ENCODE results near the gene RETREG1.
"Not testable (repeated sequence)": the region's sequence is repeated elsewhere in the genome, so short reads cannot be mapped to it uniquely, and the experiment has no call there.

The RETREG1 gene

DNA sequence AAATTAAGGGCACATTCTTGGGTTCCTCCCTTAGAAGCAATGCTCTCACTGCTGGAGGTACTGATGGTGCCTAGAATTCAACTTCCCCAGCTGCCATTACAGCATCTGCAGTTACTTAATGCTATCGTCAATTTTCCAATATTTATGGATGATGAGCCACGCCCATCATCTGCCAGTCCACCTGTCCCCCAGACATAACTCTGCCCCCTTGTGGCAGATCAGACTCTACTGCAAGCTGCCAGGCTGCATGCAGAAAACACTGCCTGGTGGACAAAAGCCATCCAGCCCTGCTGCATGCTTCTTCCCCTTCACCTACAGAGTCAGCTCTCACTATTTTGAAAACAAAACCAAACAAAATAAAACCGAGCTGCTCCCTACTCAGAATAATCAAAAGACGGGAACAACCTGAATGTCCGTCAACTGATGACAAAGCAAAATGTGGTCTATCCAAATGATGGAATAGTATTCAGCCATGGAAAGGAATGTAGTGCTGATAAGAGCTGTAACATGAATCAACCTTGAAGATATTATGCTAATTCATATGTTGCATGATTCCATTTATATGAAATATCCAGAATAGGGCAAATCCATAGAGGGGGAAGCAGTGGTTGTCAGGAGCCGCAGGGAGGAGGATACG, 66.4 kb downstream of the RETREG1 start:
- H3K27ac ChIP-seq (ENCODE audit: low read depth, low read length), result no peak overlapping the region
- H3K4me3 ChIP-seq (ENCODE audit: low read depth, low read length), result no peak overlapping the region
- H3K27me3 ChIP-seq (ENCODE audit: control insufficient read depth, insufficient read depth, low read length), result no peaks in the 10 kb centered on the region
- no peaks in the 10 kb centered on the region for H3K36me3 ChIP-seq (ENCODE audit: control insufficient read depth, insufficient read depth, low read length)
- H3K4me1 ChIP-seq (ENCODE audit: control insufficient read depth, insufficient read depth, low read length), result peaks cover 3% of the 10 kb centered on the region; the same call in 1 of the 2 replicates
- H3K9ac ChIP-seq (ENCODE audit: low read depth, low read length), result no peak overlapping the region
- no peaks in the 10 kb centered on the region for H3K9me3 ChIP-seq (ENCODE audit: control insufficient read depth, insufficient read depth, low read length)

DNA sequence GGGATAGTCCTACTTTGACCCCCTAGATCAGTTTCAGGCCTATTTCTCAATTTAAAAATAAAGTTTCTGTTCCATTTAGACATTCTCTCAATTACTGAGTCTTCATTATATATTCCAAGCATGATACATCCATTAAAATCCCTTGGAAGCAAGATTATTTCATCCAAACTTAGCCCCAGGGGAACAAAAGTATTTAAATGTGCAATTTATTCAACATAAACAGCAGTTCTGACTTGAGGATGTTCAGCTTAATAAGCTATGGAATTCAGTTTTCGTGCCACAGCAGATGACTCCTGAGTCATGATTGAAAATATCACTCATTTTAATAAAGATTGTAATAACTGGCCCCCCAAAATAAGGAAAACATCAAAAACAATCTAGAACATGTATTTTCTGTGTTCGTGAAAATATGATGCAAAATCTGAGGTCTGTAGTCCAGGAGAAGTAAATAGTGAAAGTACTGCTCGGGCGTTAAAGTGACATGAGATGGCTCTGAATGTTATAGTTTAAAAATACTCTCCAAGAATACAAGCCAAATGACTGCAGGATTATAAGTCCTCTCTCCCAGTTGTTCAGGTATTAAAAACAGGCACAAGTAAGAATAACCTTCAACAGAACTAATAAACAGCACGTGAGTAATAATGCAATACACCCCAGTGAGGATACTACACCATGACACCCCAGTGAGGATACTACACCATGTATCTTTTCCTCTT, 67.1 kb downstream of the RETREG1 start:
- H3K4me1 ChIP-seq (ENCODE audit: control insufficient read depth, insufficient read depth, low read length), result peaks cover 7% of the 10 kb centered on the region; the same call in 1 of the 2 replicates
- H3K9me3 ChIP-seq (ENCODE audit: control insufficient read depth, insufficient read depth, low read length), result no peaks in the 10 kb centered on the region
- no peaks in the 10 kb centered on the region for H3K27me3 ChIP-seq (ENCODE audit: control insufficient read depth, insufficient read depth, low read length)
- H3K36me3 ChIP-seq (ENCODE audit: control insufficient read depth, insufficient read depth, low read length), result no peaks in the 10 kb centered on the region
- H3K27ac ChIP-seq (ENCODE audit: low read depth, low read length), result no peak overlapping the region
- H3K9ac ChIP-seq (ENCODE audit: low read depth, low read length), result no peak overlapping the region
- no peak overlapping the region for H3K4me3 ChIP-seq (ENCODE audit: low read depth, low read length)

DNA sequence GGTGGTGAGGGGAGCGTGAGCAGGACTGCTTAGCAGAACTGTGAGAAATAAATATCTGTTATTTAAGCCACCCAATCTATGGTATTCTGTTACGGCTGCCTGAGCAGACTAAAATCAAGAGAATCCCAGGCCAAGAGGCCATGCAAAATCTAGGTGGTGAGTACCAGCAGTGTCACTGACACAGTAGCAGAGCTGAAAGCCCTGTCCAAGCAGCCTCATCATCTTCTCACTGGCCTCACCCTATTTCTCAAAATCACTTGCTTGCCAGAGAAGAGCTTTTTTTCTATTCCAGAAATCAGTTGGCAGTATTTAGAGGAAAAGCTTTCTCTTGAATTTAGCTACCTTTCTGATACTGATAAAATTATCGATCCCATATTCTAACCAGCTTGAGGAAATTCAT, 68.0 kb downstream of the RETREG1 start:
- peaks cover 7% of the 10 kb centered on the region; the same call in 1 of the 2 replicates for H3K4me1 ChIP-seq (ENCODE audit: control insufficient read depth, insufficient read depth, low read length)
- no peak overlapping the region for H3K4me3 ChIP-seq (ENCODE audit: low read depth, low read length)
- H3K9me3 ChIP-seq (ENCODE audit: control insufficient read depth, insufficient read depth, low read length), result no peaks in the 10 kb centered on the region
- no peak overlapping the region for H3K9ac ChIP-seq (ENCODE audit: low read depth, low read length)
- no peaks in the 10 kb centered on the region for H3K36me3 ChIP-seq (ENCODE audit: control insufficient read depth, insufficient read depth, low read length)
- no peak overlapping the region for H3K27ac ChIP-seq (ENCODE audit: low read depth, low read length)
- H3K27me3 ChIP-seq (ENCODE audit: control insufficient read depth, insufficient read depth, low read length), result no peaks in the 10 kb centered on the region

DNA sequence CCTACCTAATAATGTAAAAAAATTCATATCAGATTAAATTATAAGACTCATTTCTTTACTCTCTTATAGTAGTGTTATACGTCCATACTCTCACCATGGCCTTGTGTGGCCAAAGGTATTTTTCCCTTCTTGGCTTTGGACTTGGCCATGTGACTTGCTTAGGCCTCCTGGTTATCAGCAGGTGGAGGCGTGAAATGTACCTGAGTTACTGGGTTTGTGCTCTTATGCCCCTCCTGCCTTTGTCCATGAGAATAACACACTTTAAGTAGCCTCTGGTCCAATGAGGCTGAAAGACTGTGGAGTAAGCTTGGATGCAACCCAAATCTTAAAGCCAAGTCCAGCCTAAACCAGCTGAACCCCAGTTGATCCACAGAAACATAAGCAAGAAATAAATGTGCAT, 68.7 kb downstream of the RETREG1 start:
- H3K4me3 ChIP-seq (ENCODE audit: low read depth, low read length), result no peak overlapping the region
- peaks cover 7% of the 10 kb centered on the region; the same call in 1 of the 2 replicates for H3K4me1 ChIP-seq (ENCODE audit: control insufficient read depth, insufficient read depth, low read length)
- no peak overlapping the region for H3K9ac ChIP-seq (ENCODE audit: low read depth, low read length)
- H3K9me3 ChIP-seq (ENCODE audit: control insufficient read depth, insufficient read depth, low read length), result no peaks in the 10 kb centered on the region
- no peak overlapping the region for H3K27ac ChIP-seq (ENCODE audit: low read depth, low read length)
- no peaks in the 10 kb centered on the region for H3K36me3 ChIP-seq (ENCODE audit: control insufficient read depth, insufficient read depth, low read length)
- no peaks in the 10 kb centered on the region for H3K27me3 ChIP-seq (ENCODE audit: control insufficient read depth, insufficient read depth, low read length)

DNA sequence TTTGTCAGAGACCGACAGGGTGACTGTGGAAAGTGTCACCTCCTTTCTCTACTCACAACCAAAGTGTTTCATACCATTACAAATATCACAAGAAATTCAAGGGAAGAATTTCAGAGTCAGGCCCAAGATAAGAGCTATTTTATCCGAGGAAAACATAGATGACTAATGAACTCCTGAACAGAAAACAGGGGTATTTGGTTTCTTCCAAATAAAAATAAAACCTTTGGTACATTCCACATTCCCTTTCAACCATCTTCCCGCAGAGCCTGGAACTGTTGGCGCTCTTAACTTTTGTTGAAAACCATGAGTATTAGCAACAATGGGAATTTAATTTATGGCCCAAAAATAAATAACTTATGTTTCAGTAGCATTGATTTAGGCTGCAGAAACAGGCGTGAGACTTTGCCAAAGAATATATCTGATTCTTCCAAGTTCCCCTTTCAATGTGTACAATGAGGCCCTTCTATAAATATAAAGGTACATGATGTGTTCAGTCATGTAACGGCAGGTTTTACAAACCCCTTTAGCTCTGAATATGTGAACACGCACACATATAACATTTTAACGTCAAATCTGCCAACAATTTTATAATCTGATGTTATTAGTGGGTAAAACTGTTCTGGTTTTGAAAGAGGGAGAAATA, 69.5 kb downstream of the RETREG1 start:
- Histone ChIP-seq H3K9ac (ENCODE audit: low read depth, low read length) (no peak overlapping the region), H3K4me1 (ENCODE audit: control insufficient read depth, insufficient read depth, low read length) (0 out of 2 replicates have a peak, but pooled peaks cover 4% of the 10 kb centered on the region), H3K4me3 (ENCODE audit: low read depth, low read length) (no peak overlapping the region), H3K36me3 (ENCODE audit: control insufficient read depth, insufficient read depth, low read length) (no peaks in the 10 kb centered on the region), H3K9me3 (ENCODE audit: control insufficient read depth, insufficient read depth, low read length) (no peaks in the 10 kb centered on the region), H3K27me3 (ENCODE audit: control insufficient read depth, insufficient read depth, low read length) (no peaks in the 10 kb centered on the region), H3K27ac (ENCODE audit: low read depth, low read length) (no peak overlapping the region)

DNA sequence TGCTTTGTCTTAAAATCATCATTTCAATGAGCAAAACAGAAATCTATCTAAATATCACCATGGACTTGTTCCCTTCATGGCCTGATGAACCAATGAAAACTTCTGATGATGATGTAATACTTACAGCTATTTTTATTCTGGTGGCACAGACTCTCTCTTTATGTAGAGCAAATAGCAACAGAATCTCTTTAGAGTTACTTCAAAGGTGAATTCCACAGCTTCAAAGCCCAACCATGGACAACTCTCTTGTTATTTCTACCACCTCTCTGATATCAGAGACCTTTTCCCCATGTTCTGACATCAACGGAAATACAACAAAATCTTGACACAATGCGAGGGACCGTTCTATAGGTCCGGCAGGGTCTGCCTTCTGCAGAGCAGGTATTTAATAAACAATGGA, 70.1 kb downstream of the RETREG1 start:
- Histone ChIP-seq H3K27me3 (ENCODE audit: control insufficient read depth, insufficient read depth, low read length) (no peaks in the 10 kb centered on the region), H3K4me3 (ENCODE audit: low read depth, low read length) (no peak overlapping the region), H3K9ac (ENCODE audit: low read depth, low read length) (no peak overlapping the region), H3K9me3 (ENCODE audit: control insufficient read depth, insufficient read depth, low read length) (no peaks in the 10 kb centered on the region), H3K4me1 (ENCODE audit: control insufficient read depth, insufficient read depth, low read length) (0 out of 2 replicates have a peak, but pooled peaks cover 4% of the 10 kb centered on the region), H3K36me3 (ENCODE audit: control insufficient read depth, insufficient read depth, low read length) (no peaks in the 10 kb centered on the region), H3K27ac (ENCODE audit: low read depth, low read length) (no peak overlapping the region)

DNA sequence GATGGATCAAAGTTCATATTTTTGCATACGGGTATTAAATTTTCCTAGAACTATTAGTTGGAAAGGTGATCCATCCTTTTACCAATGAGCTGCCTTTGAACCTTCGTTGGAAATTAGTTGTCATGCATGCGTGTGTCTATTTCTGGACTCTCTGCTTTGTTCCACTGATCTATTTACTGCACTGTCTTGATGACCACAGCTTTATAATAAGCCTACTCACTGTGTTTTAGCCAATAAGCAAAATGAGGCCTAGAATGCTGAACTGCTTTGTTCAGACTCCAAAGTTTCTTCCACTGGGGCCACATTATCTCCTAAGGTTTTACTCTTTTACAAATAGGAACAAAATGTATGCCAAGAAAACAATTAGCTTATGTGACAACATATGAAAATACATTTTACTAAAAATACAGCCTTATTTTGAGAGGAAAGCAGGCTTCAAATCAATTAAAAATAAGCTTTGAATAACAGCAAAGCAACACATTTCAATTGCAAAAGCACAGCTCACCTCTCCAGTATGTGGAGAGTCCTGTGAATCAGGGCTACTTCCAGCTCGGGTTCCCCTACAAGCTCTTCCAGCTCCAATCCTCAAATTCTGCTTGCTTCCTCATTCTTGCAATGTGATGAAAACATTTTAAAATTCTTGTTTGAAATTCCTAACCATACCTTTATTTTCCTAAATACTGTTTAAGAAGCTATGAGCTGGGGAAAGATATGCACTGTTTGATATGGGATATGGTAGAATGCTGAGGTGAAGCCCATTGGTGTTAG, 72.0 kb downstream of the RETREG1 start:
- no peak overlapping the region for H3K4me3 ChIP-seq (ENCODE audit: low read depth, low read length)
- 0 out of 2 replicates have a peak, but pooled peaks cover 4% of the 10 kb centered on the region for H3K4me1 ChIP-seq (ENCODE audit: control insufficient read depth, insufficient read depth, low read length)
- no peak overlapping the region for H3K27ac ChIP-seq (ENCODE audit: low read depth, low read length)
- no peak overlapping the region for H3K9ac ChIP-seq (ENCODE audit: low read depth, low read length)
- H3K27me3 ChIP-seq (ENCODE audit: control insufficient read depth, insufficient read depth, low read length), result no peaks in the 10 kb centered on the region
- no peaks in the 10 kb centered on the region for H3K36me3 ChIP-seq (ENCODE audit: control insufficient read depth, insufficient read depth, low read length)
- no peaks in the 10 kb centered on the region for H3K9me3 ChIP-seq (ENCODE audit: control insufficient read depth, insufficient read depth, low read length)

DNA sequence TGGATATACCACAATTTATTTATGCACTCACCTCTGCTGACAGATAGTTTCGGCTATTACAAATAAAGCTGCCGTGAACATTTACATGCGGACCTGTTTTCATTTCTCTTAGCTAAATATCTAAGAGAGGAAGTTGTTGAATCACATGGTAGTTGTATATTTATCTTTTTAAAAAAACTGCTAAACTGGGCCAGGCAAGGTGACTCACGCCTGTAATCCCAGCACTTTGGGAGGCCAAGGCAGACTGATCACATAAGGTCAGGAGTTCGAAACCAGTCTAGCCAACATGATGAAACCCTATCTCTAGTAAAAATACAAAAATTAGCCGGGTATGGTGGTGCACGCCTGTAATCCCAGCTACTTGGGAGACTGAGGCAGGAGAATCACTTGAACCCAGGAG, 73.6 kb downstream of the RETREG1 start:
- not testable (repeated sequence) for H3K27me3 ChIP-seq (ENCODE audit: control insufficient read depth, insufficient read depth, low read length); H3K9me3 ChIP-seq (ENCODE audit: control insufficient read depth, insufficient read depth, low read length); H3K4me3 ChIP-seq (ENCODE audit: low read depth, low read length); H3K36me3 ChIP-seq (ENCODE audit: control insufficient read depth, insufficient read depth, low read length); H3K9ac ChIP-seq (ENCODE audit: low read depth, low read length); H3K27ac ChIP-seq (ENCODE audit: low read depth, low read length); H3K4me1 ChIP-seq (ENCODE audit: control insufficient read depth, insufficient read depth, low read length)

DNA sequence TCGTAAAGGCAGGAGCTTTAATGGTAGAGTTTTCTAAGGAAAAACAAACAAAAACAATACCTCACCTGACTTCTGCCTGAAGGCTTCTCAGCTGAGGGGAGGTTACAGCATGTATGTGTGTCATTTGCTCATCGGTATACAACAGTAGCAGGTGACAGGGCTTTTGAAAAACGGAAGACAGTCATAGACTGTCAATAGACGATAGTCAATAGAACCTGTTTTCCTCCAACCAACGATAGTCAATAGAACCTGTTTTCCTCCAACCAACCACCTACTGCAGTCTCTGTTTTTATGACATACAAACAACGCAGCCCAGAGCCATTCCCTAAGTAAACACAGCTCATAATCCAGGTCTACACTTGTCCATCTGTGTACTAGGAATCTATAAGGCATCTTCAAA, 74.6 kb downstream of the RETREG1 start:
- 0 out of 2 replicates have a peak, but pooled peaks cover 4% of the 10 kb centered on the region for H3K4me1 ChIP-seq (ENCODE audit: control insufficient read depth, insufficient read depth, low read length)
- H3K9ac ChIP-seq (ENCODE audit: low read depth, low read length), result no peak overlapping the region
- H3K27ac ChIP-seq (ENCODE audit: low read depth, low read length), result no peak overlapping the region
- no peaks in the 10 kb centered on the region for H3K36me3 ChIP-seq (ENCODE audit: control insufficient read depth, insufficient read depth, low read length)
- H3K9me3 ChIP-seq (ENCODE audit: control insufficient read depth, insufficient read depth, low read length), result no peaks in the 10 kb centered on the region
- H3K4me3 ChIP-seq (ENCODE audit: low read depth, low read length), result no peak overlapping the region
- H3K27me3 ChIP-seq (ENCODE audit: control insufficient read depth, insufficient read depth, low read length), result no peaks in the 10 kb centered on the region

DNA sequence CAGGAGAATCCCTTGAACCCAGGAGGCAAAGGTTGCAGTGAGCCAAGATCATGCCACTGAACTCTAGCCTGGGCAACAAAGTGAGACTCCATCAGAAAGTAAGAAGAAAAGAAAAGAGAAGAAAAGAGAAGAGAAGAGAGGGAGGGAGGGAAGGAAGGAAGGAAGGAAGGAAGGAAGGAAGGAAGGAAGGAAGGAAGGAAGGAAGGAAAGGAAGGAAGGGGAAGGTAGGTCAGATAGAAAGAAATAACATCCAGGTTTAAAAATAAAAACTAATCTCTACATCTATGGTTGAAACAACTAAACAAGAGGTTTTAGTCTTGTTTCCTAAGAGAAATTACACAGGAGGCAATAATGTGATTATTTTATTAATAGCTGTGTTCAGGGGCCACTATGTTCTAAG, 75.2 kb downstream of the RETREG1 start:
- H3K36me3 ChIP-seq (ENCODE audit: control insufficient read depth, insufficient read depth, low read length); H3K27ac ChIP-seq (ENCODE audit: low read depth, low read length); H3K9ac ChIP-seq (ENCODE audit: low read depth, low read length); H3K4me3 ChIP-seq (ENCODE audit: low read depth, low read length); H3K4me1 ChIP-seq (ENCODE audit: control insufficient read depth, insufficient read depth, low read length); H3K27me3 ChIP-seq (ENCODE audit: control insufficient read depth, insufficient read depth, low read length); H3K9me3 ChIP-seq (ENCODE audit: control insufficient read depth, insufficient read depth, low read length): not testable (repeated sequence)
